HG02885 (cell line): Measurements from ENCODE around the gene UCK2.

Experiments
- ATAC-seq: cut with Tn5 transposase; IDR thresholded peaks from one replicate; pipeline ENCODE4 v1.9.1; 2021; ENCODE audit warnings: mild to moderate bottlenecking; ENCODE audit not compliant: unreplicated experiment, poor library complexity

Gene UCK2

DNA sequence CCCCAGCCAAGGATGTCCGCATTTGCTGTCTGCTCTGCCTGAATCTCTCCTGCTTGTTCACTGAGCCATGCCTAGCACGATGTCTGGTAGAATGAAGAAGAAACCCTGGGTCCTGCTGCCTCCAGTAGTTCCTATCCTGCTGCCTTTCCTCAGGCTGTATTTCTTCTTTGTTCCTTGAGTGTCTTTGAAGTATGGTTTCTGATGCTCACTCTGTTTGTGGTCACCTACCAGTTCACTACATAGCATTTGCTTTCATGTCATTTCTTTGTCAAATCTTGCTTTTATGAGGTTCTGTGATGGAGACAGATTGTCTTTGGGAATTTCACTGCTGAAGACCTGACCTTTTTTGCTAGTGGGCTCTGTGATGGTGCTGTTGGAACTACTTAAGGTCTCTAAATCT, 5.9 kb downstream of the UCK2 start:
- ATAC-seq = no peak

DNA sequence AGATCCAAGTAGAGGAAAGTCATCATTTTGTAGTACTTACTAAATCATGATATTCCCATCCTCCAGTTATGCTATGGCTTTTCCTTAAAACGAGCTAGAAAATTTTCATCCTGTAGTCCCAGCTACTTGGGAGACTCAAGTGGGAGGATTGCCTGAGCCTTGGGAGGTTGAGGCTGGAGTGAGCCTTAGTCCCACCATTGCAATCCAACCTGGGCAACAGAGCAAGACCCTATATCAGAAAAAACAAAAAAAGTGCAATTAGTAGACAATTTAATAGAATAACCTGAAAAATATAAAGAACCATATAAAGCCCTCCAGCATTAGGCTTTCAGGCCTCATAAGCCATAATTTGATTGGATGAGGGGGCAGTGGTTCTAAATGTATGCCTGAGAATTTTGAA, 6.8 kb downstream of the UCK2 start:
- ATAC-seq = no peak

- ATAC-seq = no peak
Measured at GRCh38 chr1:165834881-165835280, 7.5 kb downstream of the UCK2 start.

GRCh38 chr1:165836664-165837482, 9.5 kb downstream of the UCK2 start:
- no peak for ATAC-seq

DNA sequence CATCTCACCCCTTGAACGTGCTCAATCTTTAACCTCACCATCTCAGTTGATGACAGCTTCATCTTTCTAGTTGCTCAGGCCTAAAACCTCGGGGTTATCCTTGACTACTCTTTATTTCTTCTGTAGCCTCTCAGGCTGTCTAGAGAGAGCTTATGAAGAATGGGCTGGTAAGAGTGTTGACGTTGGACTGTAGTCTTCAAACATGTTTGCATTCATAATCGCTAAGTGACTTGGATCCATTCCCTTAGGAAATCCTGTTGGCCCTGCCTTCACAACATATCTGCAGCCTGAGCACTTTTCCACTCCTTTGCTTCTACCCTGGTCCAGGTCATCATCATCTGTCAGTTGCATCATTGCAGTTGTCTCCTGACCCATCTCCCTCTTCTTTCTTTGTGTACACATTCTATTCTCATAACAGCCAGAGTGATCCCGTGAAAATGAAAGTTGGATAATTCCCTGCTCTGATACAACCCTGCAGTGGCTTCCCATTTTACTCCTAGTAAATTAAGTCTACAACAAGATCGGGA, 10.5 kb downstream of the UCK2 start:
- ATAC-seq = no peak

GRCh38 chr1:165840423-165840822, 13.0 kb downstream of the UCK2 start:
- ATAC-seq = no peak

- ATAC-seq = peak; percentile 51
Measured at GRCh38 chr1:165841582-165842017, 14.2 kb downstream of the UCK2 start.

GRCh38 chr1:165842023-165842670, 14.7 kb downstream of the UCK2 start:
- ATAC-seq = no peak

DNA sequence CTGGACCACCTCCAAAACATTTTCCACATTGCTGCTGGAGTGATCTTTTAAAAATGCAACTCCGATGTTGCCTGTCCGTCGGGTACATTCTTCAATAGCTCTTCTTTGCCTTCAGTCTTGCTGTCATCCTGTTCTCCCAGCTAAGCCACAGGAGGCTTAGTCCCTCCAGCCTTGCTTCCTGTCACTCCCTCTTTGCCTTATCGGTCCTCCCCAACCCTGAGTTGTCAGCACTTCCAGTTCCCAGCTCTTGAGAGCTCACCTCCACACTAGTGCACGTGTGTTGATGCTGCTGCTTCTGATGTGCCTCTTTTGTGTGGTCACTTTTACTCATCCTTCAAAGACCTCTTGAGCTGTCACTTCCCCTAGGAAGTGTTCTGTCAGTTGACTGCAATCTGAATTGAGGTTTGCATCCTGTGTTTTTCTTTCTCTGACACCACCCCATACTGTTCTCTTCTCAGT, 15.3 kb downstream of the UCK2 start:
- ATAC-seq = peak; percentile 56

DNA sequence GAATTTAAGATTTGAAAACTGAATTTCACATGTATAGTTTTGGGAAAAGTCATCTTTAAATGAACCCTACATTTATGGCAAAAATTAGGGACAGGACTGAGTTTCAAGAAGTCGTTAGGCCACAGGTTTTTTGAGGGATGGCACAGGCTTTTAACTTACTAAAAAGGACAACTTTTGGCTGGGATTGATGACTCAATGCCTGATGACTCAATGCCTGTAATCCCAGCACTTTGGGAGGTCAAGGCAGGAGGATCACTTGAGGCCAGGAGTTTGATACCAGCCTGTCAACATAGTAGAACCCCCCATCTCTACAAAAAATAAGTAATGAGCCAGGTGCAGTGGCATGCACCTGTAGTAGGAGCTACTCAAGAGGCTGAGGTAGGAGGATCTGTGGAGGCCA, 15.9 kb downstream of the UCK2 start:
- no peak for ATAC-seq

- no peak for ATAC-seq
Measured at GRCh38 chr1:165844114-165844798, 16.8 kb downstream of the UCK2 start.

- no peak for ATAC-seq
Measured at GRCh38 chr1:165844933-165845332, 17.5 kb downstream of the UCK2 start.

DNA sequence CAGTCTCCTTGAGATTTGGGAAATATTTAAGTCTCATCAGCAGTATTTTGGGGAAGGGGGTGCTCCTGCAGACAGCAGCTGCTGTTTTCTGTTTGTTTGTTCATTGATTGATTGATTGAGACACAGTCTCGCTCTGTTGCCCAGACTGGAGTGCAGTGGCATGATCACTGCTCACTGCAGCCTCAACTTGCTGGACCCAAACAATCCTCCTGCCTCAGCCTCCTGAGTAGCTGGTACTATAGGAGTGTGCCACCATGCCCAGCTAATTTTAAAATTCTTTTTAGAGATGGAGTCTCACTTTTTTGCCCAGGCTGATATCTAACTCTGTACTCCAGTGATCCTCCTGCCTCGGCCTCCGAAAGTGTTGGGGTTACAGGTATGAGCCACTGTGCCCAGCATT, 18.2 kb downstream of the UCK2 start:
- no peak for ATAC-seq

DNA sequence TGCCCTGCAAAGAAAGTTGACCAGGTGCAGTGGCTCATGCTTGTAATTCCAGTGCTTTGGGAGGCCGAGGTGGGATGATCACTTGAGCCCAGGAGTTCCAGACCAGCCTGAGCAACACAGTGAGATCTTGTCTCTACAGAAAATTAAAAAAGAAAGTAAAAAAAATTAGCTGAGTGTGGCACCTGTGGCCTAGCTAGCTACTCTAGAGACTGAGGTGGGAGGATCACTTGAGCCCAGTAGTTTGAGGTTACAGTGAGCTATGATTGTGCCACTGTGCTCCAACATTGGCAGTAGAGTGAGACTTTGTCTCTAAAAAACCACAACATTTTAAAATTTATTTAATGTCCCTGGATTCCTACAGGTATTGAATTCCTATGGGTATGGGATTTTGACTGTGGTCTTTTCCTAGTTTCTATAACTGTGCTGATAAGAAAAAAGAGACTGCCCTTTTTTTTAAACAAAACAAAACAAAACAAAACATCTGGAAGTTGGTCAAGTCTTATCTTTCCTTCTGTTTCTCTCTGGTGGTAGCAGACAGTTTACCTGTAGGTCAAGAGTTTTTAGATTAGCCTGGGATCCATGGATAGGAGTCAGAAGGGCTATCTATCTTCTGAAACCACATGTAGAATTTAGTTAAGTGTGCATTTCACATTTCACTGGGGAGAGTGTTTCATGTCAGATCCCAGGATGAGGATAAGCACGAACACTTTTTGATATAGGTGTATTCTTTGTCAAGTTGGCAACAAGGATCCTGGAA, 18.8 kb downstream of the UCK2 start:
- ATAC-seq = peak; percentile 44

DNA sequence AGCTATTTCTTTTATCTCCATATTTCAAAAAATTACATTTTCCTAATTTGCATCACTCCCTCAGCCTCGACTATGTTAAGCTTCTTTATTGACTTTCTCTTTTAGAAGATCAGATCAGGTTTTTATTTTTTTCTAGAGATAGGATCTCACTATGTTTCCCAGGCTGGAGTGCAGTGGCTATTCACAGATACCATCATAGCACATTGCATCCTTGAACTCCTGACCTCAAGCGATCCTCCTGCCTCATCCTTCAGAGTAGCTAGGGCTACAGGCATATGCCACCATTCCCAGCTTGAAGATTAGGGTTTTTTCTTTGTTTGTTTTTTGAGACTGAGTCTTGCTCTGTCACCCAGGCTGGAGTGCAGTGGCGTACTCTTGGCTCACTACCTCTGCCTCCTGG, 20.1 kb downstream of the UCK2 start:
- no peak for ATAC-seq

DNA sequence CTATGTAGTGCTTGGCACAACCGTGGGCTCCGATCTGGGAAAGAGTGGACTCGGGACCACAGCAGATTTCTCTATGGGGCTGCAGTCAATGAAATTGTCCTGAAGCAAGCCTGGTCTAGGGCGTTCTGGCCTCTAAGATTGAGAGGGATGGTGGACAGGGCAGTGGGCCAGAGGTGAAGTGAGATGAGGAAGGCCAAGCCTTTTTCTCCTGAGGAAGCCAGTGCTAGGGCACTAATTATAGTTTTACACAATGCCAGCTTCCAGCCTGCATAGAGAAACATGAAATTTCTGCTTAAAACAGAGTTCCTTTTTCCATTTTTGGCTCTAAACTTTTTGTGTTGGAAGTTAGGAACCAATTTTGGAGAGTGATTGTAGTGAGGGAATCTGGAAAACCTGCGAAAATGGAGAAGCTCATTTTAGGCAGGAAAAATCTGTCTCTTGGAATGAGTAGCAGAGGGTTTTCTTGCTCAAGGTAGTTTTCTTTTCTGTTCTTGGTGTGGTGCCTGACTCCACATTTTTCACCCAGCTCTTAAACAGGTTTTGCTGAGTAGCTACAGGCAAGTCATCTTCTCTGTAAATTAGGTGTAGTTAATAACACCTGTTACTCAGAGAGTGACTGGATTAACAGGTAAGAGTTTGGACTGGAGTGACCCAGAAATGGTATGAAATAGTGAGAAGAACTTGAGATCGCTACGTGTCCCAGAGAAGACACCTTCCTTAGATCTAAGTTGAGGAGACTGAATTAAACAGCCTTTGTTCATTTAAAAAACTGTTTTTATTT, 22.1 kb downstream of the UCK2 start:
- ATAC-seq = no peak

DNA sequence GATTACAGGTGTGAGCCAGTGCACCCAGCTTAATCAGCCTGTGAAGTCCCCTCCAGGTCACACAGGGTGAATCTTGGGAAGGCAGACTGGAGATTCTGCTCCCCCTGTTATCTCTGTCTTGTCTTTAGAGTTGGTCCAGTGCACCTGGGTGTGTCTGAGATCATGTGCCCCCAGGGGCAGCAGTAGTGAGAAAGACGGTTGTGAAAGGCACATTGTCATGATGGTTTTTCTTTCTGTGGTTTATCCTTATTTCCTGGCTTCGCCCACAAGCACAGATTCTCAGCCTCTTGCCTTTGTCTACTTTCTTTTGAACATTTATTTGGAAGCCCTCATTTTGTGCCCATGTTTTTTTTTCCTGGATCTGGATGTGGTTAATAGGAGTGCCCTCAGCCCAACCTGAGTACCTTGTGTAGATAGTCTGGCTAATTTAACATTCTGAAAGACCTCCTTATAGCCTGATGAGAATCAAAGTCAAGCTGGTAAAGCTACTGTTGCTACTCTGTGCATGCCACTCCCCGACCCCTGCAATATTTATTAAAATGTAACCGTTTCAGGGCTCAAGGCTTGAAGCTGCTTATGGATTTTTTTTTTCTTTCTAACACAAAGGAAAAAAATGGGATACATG, 23.7 kb downstream of the UCK2 start:
- peak; percentile 71 for ATAC-seq

- ATAC-seq = no peak
Measured at GRCh38 chr1:165852871-165853270, 25.5 kb downstream of the UCK2 start.

GRCh38 chr1:165853528-165854075, 26.2 kb downstream of the UCK2 start:
- no peak for ATAC-seq
